GM13977 (cell line): Measurements from ENCODE around the gene SCFD2.

Experiments used
- DNase-seq: peaks from one replicate; pipeline ENCODE4 v3.0.0; 2012; ENCODE audit warnings: low spot score
- in situ Hi-C: fragments of 300-500 bp; cut with MboI; formaldehyde crosslinking; loops from one replicate; pipeline ENCODE4 v1.12.0; 2022; ENCODE audit warnings: low sequenced_read_pairs, low pct_unique_long_range_greater_than_20kb, mixed read lengths, inconsistent platforms; ENCODE audit not compliant: unreplicated experiment
- TF ChIP-seq, protein P1 (sequence below): IDR thresholded peaks from 2 replicates; pipeline ENCODE4 v1.5.1; 2012; ENCODE audit warnings: mild to moderate bottlenecking, control low read depth; ENCODE audit not compliant: insufficient read depth; ENCODE audit errors: extremely low read depth, missing control alignments

SCFD2 gene

GRCh38 chr4:52954560-52955170, 411.2 kb downstream of the SCFD2 start:
- TF ChIP-seq, protein P1, sequence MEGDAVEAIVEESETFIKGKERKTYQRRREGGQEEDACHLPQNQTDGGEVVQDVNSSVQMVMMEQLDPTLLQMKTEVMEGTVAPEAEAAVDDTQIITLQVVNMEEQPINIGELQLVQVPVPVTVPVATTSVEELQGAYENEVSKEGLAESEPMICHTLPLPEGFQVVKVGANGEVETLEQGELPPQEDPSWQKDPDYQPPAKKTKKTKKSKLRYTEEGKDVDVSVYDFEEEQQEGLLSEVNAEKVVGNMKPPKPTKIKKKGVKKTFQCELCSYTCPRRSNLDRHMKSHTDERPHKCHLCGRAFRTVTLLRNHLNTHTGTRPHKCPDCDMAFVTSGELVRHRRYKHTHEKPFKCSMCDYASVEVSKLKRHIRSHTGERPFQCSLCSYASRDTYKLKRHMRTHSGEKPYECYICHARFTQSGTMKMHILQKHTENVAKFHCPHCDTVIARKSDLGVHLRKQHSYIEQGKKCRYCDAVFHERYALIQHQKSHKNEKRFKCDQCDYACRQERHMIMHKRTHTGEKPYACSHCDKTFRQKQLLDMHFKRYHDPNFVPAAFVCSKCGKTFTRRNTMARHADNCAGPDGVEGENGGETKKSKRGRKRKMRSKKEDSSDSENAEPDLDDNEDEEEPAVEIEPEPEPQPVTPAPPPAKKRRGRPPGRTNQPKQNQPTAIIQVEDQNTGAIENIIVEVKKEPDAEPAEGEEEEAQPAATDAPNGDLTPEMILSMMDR: no peak
- no peak for DNase-seq
- in situ Hi-C loops: no loop called here

DNA sequence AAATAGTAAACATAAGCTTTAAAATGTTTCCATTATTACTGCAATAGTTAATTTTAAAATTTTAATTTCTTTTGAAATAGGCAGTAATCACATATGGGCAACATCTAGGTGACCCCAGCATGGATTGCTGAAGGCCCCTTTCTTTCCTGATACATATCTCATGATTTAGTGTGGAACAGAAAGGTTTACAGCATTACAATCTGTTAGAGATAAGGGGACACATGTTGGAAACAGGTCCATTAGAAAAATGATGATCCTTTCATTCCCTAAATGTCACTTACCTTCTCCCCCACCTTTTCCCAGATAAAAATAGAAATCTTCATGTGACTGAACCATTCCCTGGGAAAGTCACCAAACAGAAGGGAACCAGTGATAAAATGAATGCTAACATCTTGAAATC, 413.3 kb downstream of the SCFD2 start:
- in situ Hi-C loops: no loop called here
- no peak for DNase-seq
- TF ChIP-seq, protein P1: no peak

DNA sequence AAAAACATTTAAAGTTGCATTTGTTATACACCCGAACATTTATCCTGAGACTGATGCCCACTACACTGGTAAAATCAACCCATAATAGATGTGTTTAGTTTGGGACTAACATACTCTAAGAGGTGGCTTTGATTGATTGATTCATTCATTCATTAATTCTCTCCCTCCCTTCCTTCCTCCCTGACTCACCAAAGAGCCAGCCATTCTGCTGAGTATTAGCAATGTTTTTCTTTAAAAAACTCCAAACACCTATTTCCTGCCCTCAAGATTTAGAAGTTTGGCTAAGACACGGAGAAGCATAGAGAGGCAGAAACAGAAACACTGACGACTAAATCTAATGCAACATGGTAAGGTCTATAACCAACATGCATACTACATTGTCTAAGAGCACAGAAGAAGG, 414.8 kb downstream of the SCFD2 start:
- TF ChIP-seq, protein P1: no peak
- in situ Hi-C loops: no loop called here

GRCh38 chr4:52950226-52950625, 415.6 kb downstream of the SCFD2 start:
- DNase-seq: no peak
- in situ Hi-C loops: no loop called here
- TF ChIP-seq, protein P1: no peak

More for the DNA sequence above, 414.8 kb downstream of the SCFD2 start:
- no peak for DNase-seq

- in situ Hi-C loops: no loop called here
- TF ChIP-seq, protein P1: no peak
- DNase-seq: no peak
Observed at GRCh38 chr4:52949336-52949735, 416.5 kb downstream of the SCFD2 start.

- DNase-seq: no peak
- TF ChIP-seq, protein P1: no peak
- in situ Hi-C loops: no loop called here
Observed at GRCh38 chr4:52948057-52948423, 417.8 kb downstream of the SCFD2 start.

DNA sequence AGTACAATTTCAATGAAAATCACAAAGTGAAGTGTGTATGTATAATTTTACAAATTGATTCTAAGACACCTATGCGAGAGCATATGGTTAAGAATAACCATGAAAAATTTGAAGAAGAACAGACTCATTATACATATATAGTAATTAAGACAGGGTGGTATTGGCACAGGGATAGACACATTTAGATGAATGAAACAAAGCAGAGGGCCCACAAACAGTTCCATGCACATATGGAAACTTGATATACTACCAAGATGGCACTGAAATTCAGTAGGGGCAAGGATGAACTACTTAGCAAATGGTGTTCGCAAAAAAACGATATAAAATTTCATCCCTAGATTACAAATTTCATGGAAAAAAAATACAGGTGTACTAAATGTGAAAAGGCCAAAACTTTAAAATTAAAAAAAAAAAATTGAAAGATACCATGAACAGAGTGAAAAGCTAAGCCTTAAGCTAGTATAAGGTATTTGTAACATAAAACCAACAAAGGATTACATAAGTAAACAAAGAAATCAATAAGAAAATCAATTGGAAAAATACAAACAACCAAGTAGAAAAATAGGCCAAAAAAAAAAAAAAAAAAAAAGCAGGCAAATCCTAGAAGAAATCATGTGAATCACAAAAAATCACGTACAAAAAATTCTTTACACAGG, 418.3 kb downstream of the SCFD2 start:
- TF ChIP-seq, protein P1: no peak
- DNase-seq: no peak
- in situ Hi-C loops: no loop called here
